Right atrium auricular region (tissue), 2 donors: ENCODE data around the gene ZNF385D. TPM values are rescaled to one million over a fixed set of nuclear protein-coding genes. Genes with fewer than 3 reads are reported as not detected.
A peak's percentile ranks its signal among the peaks of the same experiment; 100 is the strongest.

ENCODE experiments used
- DNase-seq: peaks from one replicate; pipeline ENCODE4 v3.0.0-alpha.2; 2019; ENCODE audit warnings: low spot score
- H3K27ac ChIP-seq, 2 donors: fragments of 200-600 bp; sonication (generic); 1 replicate in 1 of 2; 2 replicates in 1 of 2; pipeline ENCODE4 v1.5.1; 2016 to 2019
- H3K27me3 ChIP-seq, 2 donors: fragments of 200-600 bp; sonication (generic); one replicate each; pipeline versions ENCODE4 v1.5.1 to v1.6.0; 2017 to 2019
- H3K36me3 ChIP-seq: fragments of 200-600 bp; sonication (generic); one replicate; pipeline ENCODE4 v1.5.1; 2016
- H3K4me1 ChIP-seq, 2 donors: fragments of 200-600 bp; sonication (generic); one replicate each; pipeline versions ENCODE4 v1.5.1 to v1.6.0; 2017 to 2019
- H3K4me3 ChIP-seq, 2 donors: fragments of 200-600 bp; sonication (generic); 1 replicate in 1 of 2; 2 replicates in 1 of 2; pipeline ENCODE4 v1.5.1; 2017 to 2019; ENCODE audit warnings: mild to moderate bottlenecking in 1 of 2, moderate library complexity in 1 of 2
- H3K9me3 ChIP-seq, 2 donors: fragments of 200-600 bp; sonication (generic); one replicate each; pipeline ENCODE4 v1.5.1; 2019
- total RNA-seq, 2 donors: library from RNA; depleted of rRNA; stranded (reverse); fragments of >200 nt; gene quantifications; one replicate each; pipeline ENCODE4 v1.1.0, GENCODE V29; 2016
- TF ChIP-seq, protein P1 (sequence below), 2 donors: fragments of 200-600 bp; sonication (generic); IDR thresholded peaks; one replicate each; pipeline ENCODE4 v1.5.1; 2019; ENCODE audit warnings: antibody characterized with exemption in 2 of 2

ZNF385D gene
- total RNA-seq, 2 donors from 2014 or later, result 0.59 to 1.1 TPM

DNA sequence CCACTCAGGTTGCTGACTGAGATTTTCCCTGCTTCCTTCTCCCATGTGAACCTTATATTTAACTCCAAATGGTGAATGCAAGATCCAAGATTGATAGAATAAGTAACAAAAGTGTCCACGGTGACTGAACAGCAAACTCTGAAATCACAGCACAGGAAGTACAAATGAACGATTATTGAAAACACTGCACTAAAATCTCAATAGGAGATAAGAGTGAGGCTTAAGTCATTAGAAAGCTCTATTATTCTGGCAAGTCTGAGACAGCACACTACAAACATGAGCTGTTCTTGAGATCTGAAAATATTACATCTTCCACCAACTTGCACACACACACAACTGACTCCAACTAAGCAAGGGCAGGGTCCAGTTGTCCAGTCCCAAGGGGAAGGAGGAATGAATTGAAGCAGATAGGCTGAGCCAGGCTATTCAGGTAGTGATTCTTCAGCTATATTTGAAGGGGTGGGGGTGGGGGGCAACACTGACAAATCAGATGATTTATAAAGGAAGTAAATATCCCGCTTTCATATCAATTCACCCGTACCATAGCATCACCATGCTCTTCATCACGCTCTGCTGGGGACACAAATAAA is 2.9 kb downstream of the ZNF385D start:
- TF ChIP-seq, protein P1, sequence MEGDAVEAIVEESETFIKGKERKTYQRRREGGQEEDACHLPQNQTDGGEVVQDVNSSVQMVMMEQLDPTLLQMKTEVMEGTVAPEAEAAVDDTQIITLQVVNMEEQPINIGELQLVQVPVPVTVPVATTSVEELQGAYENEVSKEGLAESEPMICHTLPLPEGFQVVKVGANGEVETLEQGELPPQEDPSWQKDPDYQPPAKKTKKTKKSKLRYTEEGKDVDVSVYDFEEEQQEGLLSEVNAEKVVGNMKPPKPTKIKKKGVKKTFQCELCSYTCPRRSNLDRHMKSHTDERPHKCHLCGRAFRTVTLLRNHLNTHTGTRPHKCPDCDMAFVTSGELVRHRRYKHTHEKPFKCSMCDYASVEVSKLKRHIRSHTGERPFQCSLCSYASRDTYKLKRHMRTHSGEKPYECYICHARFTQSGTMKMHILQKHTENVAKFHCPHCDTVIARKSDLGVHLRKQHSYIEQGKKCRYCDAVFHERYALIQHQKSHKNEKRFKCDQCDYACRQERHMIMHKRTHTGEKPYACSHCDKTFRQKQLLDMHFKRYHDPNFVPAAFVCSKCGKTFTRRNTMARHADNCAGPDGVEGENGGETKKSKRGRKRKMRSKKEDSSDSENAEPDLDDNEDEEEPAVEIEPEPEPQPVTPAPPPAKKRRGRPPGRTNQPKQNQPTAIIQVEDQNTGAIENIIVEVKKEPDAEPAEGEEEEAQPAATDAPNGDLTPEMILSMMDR (IDR thresholded peaks at IDR 0.05), result no peak
- Histone ChIP-seq H3K27me3 (no peaks in the 10 kb centered on the region), H3K36me3 (no peaks in the 10 kb centered on the region), H3K27ac (peak overlapping the region; percentile 25 to 34), H3K4me3 (peak overlapping the region in 1 of 2 donors; percentile 61), H3K9me3 (no peaks in the 10 kb centered on the region), H3K4me1 (peaks cover 0 to 37% of the 10 kb centered on the region in 2 donors)
- no peak for DNase-seq

DNA sequence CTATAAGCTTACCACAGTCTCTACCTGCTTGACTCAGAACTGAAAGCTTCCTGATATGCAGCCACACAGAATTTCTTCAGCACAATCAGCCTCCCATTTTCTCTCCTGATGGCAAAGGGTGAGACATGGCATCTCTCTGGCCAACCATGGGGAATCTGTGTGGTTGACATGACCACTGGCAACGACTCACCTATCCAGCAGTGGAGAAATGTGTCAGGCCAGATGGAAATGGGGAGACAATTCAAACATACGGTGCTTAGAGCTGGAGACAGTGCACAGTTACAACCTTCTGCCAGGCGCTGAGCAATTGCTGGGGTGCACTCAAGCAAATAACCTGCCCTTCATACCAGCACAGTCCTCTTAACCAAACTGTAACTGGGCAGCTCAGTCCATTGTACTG is 3.6 kb downstream of the ZNF385D start:
- TF ChIP-seq, protein P1 (IDR thresholded peaks at IDR 0.05), result no peak
- no peak for DNase-seq
- peak overlapping the region; percentile 25 to 34 for H3K27ac ChIP-seq
- H3K4me3 ChIP-seq, result peak overlapping the region in 1 of 2 donors; percentile 11
- no peaks in the 10 kb centered on the region for H3K9me3 ChIP-seq
- H3K36me3 ChIP-seq, result no peaks in the 10 kb centered on the region
- H3K27me3 ChIP-seq, result no peaks in the 10 kb centered on the region
- H3K4me1 ChIP-seq, result peaks cover 0 to 35% of the 10 kb centered on the region in 2 donors

DNA sequence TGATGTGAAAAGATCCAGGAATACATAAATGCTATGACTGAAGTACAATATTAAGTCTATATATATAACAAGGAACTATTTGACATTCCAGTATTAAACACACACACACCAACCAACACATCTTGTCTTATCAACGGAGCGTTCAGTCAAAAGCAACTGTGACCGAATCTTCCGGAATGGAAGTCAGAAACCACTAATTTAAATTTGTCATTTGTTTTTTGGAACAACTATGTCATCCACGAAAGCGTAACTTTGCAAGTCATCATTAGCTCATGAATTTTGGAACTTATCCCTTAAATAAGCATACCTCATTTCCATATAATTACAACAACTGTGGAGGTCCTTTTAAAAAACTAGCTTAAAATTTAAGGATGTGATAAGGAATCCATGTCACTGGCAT is 5.0 kb downstream of the ZNF385D start:
- H3K4me1 ChIP-seq, result peaks cover 0 to 22% of the 10 kb centered on the region in 2 donors
- H3K27me3 ChIP-seq, result no peaks in the 10 kb centered on the region
- no peak for DNase-seq
- no peaks in the 10 kb centered on the region for H3K9me3 ChIP-seq
- no peaks in the 10 kb centered on the region for H3K36me3 ChIP-seq
- H3K27ac ChIP-seq, result peak overlapping the region in 1 of 2 donors; percentile 33
- H3K4me3 ChIP-seq, result no peak overlapping the region
- TF ChIP-seq, protein P1 (IDR thresholded peaks at IDR 0.05), result no peak

- H3K27ac ChIP-seq, result no peak overlapping the region
- no peaks in the 10 kb centered on the region for H3K27me3 ChIP-seq
- TF ChIP-seq, protein P1 (IDR thresholded peaks at IDR 0.05), result no peak
- no peaks in the 10 kb centered on the region for H3K9me3 ChIP-seq
- no peaks in the 10 kb centered on the region for H3K36me3 ChIP-seq
- H3K4me3 ChIP-seq, result no peak overlapping the region
- H3K4me1 ChIP-seq, result peaks cover 0 to 22% of the 10 kb centered on the region in 2 donors
- no peak for DNase-seq
Observed at GRCh38 chr3:21744793-21745192, 6.2 kb downstream of the ZNF385D start.

DNA sequence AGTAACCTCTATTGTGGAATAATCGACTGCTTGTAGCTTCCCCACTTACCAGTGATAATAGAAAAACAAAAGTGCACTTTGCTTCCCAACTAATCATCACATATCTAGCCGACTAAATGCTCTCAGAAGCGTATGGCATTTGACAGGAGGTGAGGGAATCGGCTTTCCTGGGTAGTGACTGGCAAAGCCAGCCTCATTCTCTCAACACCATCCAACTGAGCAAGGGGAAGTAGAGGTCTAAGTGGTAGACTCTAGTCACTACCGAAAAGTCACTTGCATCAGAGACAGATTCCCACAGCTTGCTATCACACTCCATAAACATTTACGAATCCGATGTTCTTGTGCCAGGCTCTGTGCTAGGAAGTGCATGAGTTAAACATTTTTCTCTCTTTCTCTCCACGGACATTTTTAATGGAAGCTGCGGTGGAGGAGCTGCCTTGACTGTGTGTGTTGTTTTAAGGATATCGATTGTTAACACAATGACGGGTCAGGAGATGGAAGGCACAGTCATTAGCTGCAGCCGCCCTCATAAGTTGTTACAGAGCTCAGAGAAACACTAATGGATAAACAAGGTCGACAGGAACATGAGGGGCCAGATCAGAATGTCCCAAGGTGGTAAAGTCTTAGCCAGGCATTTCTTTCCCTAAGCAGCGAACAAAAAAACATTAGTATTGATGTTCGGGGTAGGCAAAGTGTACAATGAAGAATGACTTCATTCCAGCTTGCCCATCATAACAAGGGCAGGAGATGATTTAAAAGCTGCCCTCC is 11.9 kb downstream of the ZNF385D start:
- Histone ChIP-seq H3K36me3 (no peaks in the 10 kb centered on the region), H3K9me3 (no peaks in the 10 kb centered on the region), H3K4me1 (peaks cover 0 to 3% of the 10 kb centered on the region in 2 donors), H3K4me3 (no peak overlapping the region), H3K27ac (no peak overlapping the region), H3K27me3 (no peaks in the 10 kb centered on the region)
- DNase-seq, result no peak
- TF ChIP-seq, protein P1 (IDR thresholded peaks at IDR 0.05), result no peak
